ENCODE results near the gene STOM.
A peak's percentile ranks its signal among the peaks of the same experiment; 100 is the strongest.

STOM gene

GRCh38 chr9:121348221-121348620 lies 21.8 kb downstream of the STOM start:
- DNase-seq (ENCODE audit: low read depth): no peak

GRCh38 chr9:121345070-121345469 lies 25.0 kb downstream of the STOM start:
- no peak for DNase-seq (ENCODE audit: low read depth)

- no peak for DNase-seq (ENCODE audit: low read depth)
These were observed 25.9 kb downstream of the STOM start for GRCh38 chr9:121344184-121344583.

- no peak for DNase-seq (ENCODE audit: low read depth)
These were observed 29.2 kb downstream of the STOM start for GRCh38 chr9:121340676-121341392.

GRCh38 chr9:121339437-121339836 lies 30.6 kb downstream of the STOM start:
- DNase-seq (ENCODE audit: low read depth): no peak

- no peak for DNase-seq (ENCODE audit: low read depth)
These were observed 33.4 kb downstream of the STOM start for GRCh38 chr9:121336665-121337064.

- no peak for DNase-seq (ENCODE audit: low read depth)
These were observed 35.9 kb downstream of the STOM start for GRCh38 chr9:121333950-121334773.

- peak; percentile 56 for DNase-seq (ENCODE audit: low read depth)
These were observed 37.9 kb downstream of the STOM start for GRCh38 chr9:121331992-121332685.

GRCh38 chr9:121331549-121331948 lies 38.5 kb downstream of the STOM start:
- DNase-seq (ENCODE audit: low read depth): no peak

GRCh38 chr9:121328876-121329681 lies 41.0 kb downstream of the STOM start:
- no peak for DNase-seq (ENCODE audit: low read depth)

GRCh38 chr9:121328476-121328875 lies 41.6 kb downstream of the STOM start:
- no peak for DNase-seq (ENCODE audit: low read depth)

GRCh38 chr9:121326901-121327613 lies 43.0 kb downstream of the STOM start:
- DNase-seq (ENCODE audit: low read depth): no peak

GRCh38 chr9:121326130-121326838 lies 43.8 kb downstream of the STOM start:
- DNase-seq (ENCODE audit: low read depth): no peak

GRCh38 chr9:121325387-121325786 lies 44.7 kb downstream of the STOM start:
- DNase-seq (ENCODE audit: low read depth): no peak

GRCh38 chr9:121324755-121325154 lies 45.3 kb downstream of the STOM start:
- DNase-seq (ENCODE audit: low read depth): no peak

- no peak for DNase-seq (ENCODE audit: low read depth)
These were observed 45.7 kb downstream of the STOM start for GRCh38 chr9:121324316-121324715.

- no peak for DNase-seq (ENCODE audit: low read depth)
These were observed 46.5 kb downstream of the STOM start for GRCh38 chr9:121323449-121324151.

- DNase-seq (ENCODE audit: low read depth): no peak
These were observed 47.2 kb downstream of the STOM start for GRCh38 chr9:121322737-121323448.

- DNase-seq (ENCODE audit: low read depth): peak; percentile 96
These were observed 47.9 kb downstream of the STOM start for GRCh38 chr9:121322037-121322736.

All from ELR (cell line).